ENCODE measurements around the gene ADRA1B.

ADRA1B gene

GRCh38 chr5:159901308-159901707, 15.0 kb upstream of the ADRA1B start:
- TF ChIP-seq CTCF (IDR thresholded peaks at IDR 0.05; ENCODE audit: insufficient read depth, low read depth, low read length, missing control alignments), result no peak
- DNase-seq (ENCODE audit: low read depth), result no peak
- no peak overlapping the region for H3K4me3 ChIP-seq (ENCODE audit: low read length)

- TF ChIP-seq CTCF (IDR thresholded peaks at IDR 0.05; ENCODE audit: insufficient read depth, low read depth, low read length, missing control alignments), result no peak
- H3K4me3 ChIP-seq (ENCODE audit: low read length), result no peak overlapping the region
- DNase-seq (ENCODE audit: low read depth), result no peak
These were observed 14.5 kb upstream of the ADRA1B start for GRCh38 chr5:159901772-159902171.

GRCh38 chr5:159902444-159903121, 13.7 kb upstream of the ADRA1B start:
- DNase-seq (ENCODE audit: low read depth), result peak; percentile 88

GRCh38 chr5:159903131-159903530, 13.2 kb upstream of the ADRA1B start:
- DNase-seq (ENCODE audit: low read depth), result peak; percentile 19
- TF ChIP-seq CTCF (IDR thresholded peaks at IDR 0.05; ENCODE audit: insufficient read depth, low read depth, low read length, missing control alignments), result no peak
- no peak overlapping the region for H3K4me3 ChIP-seq (ENCODE audit: low read length)

More at GRCh38 chr5:159902444-159903121, 13.7 kb upstream of the ADRA1B start:
- TF ChIP-seq CTCF (IDR thresholded peaks at IDR 0.05; ENCODE audit: insufficient read depth, low read depth, low read length, missing control alignments), result no peak
- no peak overlapping the region for H3K4me3 ChIP-seq (ENCODE audit: low read length)

GRCh38 chr5:159904874-159905273, 11.4 kb upstream of the ADRA1B start:
- no peak for DNase-seq (ENCODE audit: low read depth)
- no peak for TF ChIP-seq CTCF (IDR thresholded peaks at IDR 0.05; ENCODE audit: insufficient read depth, low read depth, low read length, missing control alignments)
- H3K4me3 ChIP-seq (ENCODE audit: low read length), result no peak overlapping the region

GRCh38 chr5:159905496-159905895, 10.8 kb upstream of the ADRA1B start:
- no peak for TF ChIP-seq CTCF (IDR thresholded peaks at IDR 0.05; ENCODE audit: insufficient read depth, low read depth, low read length, missing control alignments)
- DNase-seq (ENCODE audit: low read depth), result peak; percentile 98
- H3K4me3 ChIP-seq (ENCODE audit: low read length), result no peak overlapping the region

- TF ChIP-seq CTCF (IDR thresholded peaks at IDR 0.05; ENCODE audit: insufficient read depth, low read depth, low read length, missing control alignments), result no peak
- no peak overlapping the region for H3K4me3 ChIP-seq (ENCODE audit: low read length)
- no peak for DNase-seq (ENCODE audit: low read depth)
These were observed 9.8 kb upstream of the ADRA1B start for GRCh38 chr5:159906463-159906862.

All from epithelial cell of esophagus (primary cell).